ENCODE results near the gene PNPLA6. TPM values are rescaled to one million over a fixed set of nuclear protein-coding genes. Genes with fewer than 3 reads are reported as not detected.
"Not testable (repeated sequence)": the region's sequence is repeated elsewhere in the genome, so short reads cannot be mapped to it uniquely, and the experiment has no call there.

The PNPLA6 gene
- total RNA-seq, 1 experiment from 2014 or later: 38.0 TPM

GRCh38 chr19:7575434-7576040 lies 40.0 kb downstream of the PNPLA6 start:
- in situ Hi-C loops (cut with HindIII; ENCODE audit: low pct_unique_long_range_greater_than_20kb, low sequenced_read_pairs): no loop called here
- no peak for DNase-seq (ENCODE audit: low read depth)

GRCh38 chr19:7577422-7577821 lies 41.9 kb downstream of the PNPLA6 start:
- in situ Hi-C loops (cut with HindIII; ENCODE audit: low pct_unique_long_range_greater_than_20kb, low sequenced_read_pairs): not testable (repeated sequence)

GRCh38 chr19:7578127-7578526 lies 42.6 kb downstream of the PNPLA6 start:
- DNase-seq (ENCODE audit: low read depth): no peak
- in situ Hi-C loops (cut with HindIII; ENCODE audit: low pct_unique_long_range_greater_than_20kb, low sequenced_read_pairs): no loop called here

More at GRCh38 chr19:7577422-7577821, 41.9 kb downstream of the PNPLA6 start:
- not testable (repeated sequence) for DNase-seq (ENCODE audit: low read depth)

- DNase-seq (ENCODE audit: low read depth): no peak
- in situ Hi-C loops (cut with HindIII; ENCODE audit: low pct_unique_long_range_greater_than_20kb, low sequenced_read_pairs): no loop called here
These were observed 43.7 kb downstream of the PNPLA6 start for GRCh38 chr19:7579182-7579581.

- in situ Hi-C loops (cut with HindIII; ENCODE audit: low pct_unique_long_range_greater_than_20kb, low sequenced_read_pairs): no loop called here
- DNase-seq (ENCODE audit: low read depth): no peak
These were observed 46.9 kb downstream of the PNPLA6 start for GRCh38 chr19:7582446-7582845.

DNA sequence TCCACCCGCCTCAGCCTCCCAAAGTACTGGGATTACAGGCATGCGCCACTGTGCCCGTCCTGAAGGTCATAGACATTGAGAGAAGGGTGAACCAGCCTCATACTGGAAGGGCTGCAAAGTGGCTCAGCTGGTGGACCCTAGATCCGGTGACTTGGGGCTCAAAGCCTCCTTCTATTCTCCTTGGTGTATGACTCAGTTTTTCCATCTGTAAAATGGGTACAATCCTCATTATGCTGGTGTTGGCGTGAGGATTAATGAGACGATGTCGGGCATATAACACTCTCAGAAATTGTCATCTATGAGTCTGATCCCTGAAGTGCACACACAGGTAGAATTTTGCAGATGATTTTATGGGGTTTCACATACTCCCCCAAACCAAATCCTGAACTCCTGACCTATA lies 54.3 kb downstream of the PNPLA6 start:
- no peak for DNase-seq (ENCODE audit: low read depth)
- in situ Hi-C loops (cut with HindIII; ENCODE audit: low pct_unique_long_range_greater_than_20kb, low sequenced_read_pairs): no loop called here

GRCh38 chr19:7590256-7590655 lies 54.7 kb downstream of the PNPLA6 start:
- in situ Hi-C loops (cut with HindIII; ENCODE audit: low pct_unique_long_range_greater_than_20kb, low sequenced_read_pairs): no loop called here
- no peak for DNase-seq (ENCODE audit: low read depth)

DNA sequence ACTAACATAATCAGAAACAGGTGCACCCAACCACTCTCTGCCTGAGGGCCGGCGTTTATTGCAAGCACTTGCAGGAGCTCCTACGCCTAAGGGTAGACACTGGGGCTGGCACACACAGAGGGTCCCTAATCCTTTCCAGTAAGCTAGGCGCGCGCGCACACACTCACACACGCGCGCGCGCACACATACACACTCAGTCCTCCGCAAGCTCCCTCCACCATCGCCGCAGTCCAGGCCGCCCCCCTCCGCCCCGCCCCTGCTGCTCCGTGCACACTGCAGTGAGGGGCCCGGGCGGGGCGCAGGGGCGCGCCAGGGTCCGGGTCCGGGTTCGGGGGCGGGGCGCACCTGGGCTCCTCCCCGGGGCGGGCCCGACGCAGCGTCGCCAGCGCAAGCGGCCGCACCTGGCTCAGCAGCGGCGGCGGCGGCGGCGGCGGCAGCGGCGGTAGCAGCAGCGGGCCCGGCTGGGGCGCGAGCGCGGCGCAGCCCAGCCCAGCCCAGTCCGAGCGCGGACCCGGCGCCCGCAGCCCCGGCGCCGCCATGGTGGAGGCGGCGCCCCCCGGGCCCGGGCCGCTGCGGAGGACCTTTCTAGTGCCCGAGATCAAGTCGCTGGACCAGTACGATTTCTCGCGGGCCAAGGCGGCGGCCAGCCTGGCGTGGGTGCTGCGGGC lies 60.1 kb downstream of the PNPLA6 start, which contains the start of gene CAMSAP3:
Gene CAMSAP3, plus strand, starts transcription at position 398 of the 668 bp plus-strand sequence. Its CDS starts 140 bp downstream, at position 538.
- in situ Hi-C loops (cut with HindIII; ENCODE audit: low pct_unique_long_range_greater_than_20kb, low sequenced_read_pairs): no loop called here
- peak; percentile 21 for DNase-seq (ENCODE audit: low read depth)

GRCh38 chr19:7596211-7596937 lies 60.9 kb downstream of the PNPLA6 start:
- in situ Hi-C loops (cut with HindIII; ENCODE audit: low pct_unique_long_range_greater_than_20kb, low sequenced_read_pairs): no loop called here
- no peak for DNase-seq (ENCODE audit: low read depth)

DNA sequence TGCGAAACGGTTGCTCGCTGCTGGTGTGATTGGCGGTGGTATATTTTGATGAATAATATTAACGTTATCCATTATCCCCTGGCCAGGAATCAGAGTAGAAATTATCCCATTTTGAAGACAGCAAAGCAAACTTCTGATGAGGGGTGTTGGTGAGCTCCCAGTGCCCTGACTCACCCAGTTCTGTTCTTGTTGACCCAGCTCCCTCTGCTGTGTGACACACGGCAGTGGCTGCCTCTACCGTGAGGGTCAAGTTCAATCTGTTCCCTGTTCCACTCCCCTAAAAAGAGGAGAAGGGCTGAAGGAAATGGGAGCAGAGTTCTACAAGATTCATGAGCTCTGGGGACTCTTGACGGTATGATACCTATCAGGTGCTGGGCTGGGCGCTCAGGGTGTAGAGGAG lies 62.2 kb downstream of the PNPLA6 start:
- in situ Hi-C loops (cut with HindIII; ENCODE audit: low pct_unique_long_range_greater_than_20kb, low sequenced_read_pairs): no loop called here

DNA sequence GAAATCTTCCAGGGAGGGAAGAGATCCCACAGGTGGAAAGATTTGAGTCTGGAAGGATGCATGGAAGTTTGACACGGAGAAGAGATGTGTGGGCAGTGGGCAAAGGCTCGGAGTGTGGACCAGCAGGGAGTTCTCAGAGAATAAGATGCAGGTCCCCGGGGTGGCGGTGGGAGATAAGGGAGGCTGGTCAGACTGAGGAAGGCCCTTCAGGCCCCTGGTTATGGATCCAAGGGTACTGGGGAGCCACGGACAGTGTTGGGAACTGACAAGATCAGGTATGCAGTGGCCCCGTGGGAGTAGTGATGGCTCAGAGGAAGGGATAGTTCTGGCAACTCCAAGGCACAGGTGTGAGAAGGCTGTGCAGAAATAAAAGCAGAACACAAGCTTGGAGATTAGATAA lies 62.7 kb downstream of the PNPLA6 start:
- no peak for DNase-seq (ENCODE audit: low read depth)
- in situ Hi-C loops (cut with HindIII; ENCODE audit: low pct_unique_long_range_greater_than_20kb, low sequenced_read_pairs): no loop called here

More for the DNA sequence above, 62.2 kb downstream of the PNPLA6 start:
- DNase-seq (ENCODE audit: low read depth): no peak

DNA sequence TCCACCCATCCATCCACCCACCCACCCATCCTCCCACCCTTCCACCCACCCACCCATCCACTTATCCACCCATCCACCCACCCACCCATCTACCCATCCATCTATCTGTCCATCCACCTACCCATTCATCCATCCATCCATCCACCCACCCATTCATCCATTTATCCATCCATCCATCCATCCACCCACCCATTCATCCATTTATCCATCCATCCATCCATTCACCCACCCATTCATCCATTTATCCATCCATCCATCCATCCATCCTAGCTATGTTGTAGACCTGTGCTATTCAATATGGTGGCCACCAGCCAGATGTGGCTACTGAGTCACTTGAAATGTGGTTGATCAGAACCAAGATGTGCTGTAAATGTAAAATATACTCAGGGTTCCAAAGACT lies 65.2 kb downstream of the PNPLA6 start:
- in situ Hi-C loops (cut with HindIII; ENCODE audit: low pct_unique_long_range_greater_than_20kb, low sequenced_read_pairs): no loop called here
- no peak for DNase-seq (ENCODE audit: low read depth)

DNA sequence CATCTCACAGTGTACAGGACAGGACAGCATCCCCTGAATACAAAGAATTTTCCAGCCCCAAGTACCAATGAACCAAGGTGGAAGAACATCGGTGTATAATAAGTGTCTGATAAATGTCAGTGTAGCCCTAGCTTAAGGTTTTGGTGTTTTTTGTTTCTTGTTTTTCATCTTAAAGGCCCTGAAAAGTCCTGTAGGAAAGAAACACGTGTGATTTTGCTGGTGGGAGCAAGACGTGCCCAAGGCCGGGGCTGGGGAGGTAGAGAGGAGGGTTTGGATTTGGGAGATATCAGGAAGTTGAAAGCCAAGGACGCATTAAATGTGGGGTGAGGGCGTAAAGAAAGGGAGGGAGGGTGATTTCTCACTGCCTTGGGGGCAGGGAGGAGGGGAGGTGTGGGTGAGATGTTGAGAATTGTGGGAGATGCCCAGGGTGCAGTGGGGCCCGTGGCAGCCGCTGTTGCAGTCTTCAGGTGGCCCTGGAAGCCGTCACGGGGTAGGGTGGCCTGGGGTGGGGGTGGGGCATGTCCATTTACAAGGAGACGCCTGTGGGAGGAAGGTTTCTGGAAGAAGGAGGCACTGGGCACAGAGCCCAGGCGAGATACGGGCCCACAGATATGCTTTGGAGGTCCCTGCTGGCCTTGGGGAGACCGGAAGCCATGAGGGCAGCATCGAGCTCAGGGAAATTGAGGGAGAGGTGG lies 66.9 kb downstream of the PNPLA6 start:
- in situ Hi-C loops (cut with HindIII; ENCODE audit: low pct_unique_long_range_greater_than_20kb, low sequenced_read_pairs): no loop called here

GRCh38 chr19:7602935-7603497 lies 67.5 kb downstream of the PNPLA6 start:
- no peak for DNase-seq (ENCODE audit: low read depth)
- in situ Hi-C loops (cut with HindIII; ENCODE audit: low pct_unique_long_range_greater_than_20kb, low sequenced_read_pairs): no loop called here

More for the DNA sequence above, 66.9 kb downstream of the PNPLA6 start:
- DNase-seq (ENCODE audit: low read depth): no peak

DNA sequence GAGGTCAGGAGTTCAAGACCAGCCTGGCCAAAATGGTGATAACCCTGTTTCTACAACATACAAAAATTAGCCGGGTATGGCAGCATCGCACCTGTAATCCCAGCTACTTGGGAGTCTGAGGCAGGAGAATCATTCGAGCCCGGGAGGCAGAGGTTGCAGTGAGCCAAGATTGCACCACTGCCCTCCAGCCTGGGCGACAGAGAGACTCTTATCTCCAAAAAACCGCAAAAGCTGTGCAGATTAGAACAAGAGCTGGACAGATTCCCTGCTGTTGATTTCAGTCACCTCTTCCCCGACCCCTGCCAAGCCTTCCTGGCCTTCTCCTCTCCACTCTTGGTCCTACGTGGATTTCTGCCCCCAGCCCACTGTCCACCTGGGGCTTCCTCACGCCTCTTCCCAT lies 68.4 kb downstream of the PNPLA6 start:
- no peak for DNase-seq (ENCODE audit: low read depth)

DNA sequence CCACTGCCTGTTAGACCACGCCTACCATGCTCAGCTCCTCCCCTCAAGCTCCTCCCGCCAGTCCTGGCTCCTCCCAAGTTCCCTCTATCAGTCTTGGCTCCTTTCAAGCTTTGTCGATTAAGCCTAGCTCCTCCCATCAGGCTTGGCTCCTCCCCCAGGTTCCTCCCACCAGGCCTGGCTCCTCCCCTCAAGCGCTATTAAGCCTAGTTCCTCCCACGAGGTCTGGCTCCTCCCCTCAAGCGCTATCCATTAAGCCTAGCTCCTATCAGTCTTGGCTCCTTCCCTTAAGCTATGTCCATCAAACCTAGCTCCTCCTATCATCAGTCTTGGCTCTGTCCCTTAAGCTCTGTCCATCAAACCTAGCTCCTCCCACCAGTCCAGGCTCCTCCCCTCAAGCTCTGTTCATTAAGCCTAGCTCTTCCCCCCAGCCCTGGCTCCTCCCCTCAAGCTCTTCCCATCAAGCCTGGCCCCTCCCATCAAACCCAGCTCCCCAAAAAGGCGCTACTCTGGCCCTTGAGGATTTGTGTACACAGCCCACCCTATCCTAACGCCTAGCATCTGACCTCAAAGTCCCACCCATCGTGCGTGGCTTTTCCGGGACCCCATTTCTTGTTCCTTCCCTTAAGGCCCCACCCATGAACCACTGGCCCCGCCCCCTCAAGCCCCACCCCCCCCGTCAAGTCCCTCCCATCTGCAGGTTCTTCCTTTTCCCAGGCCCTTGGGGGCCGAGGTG lies 70.1 kb downstream of the PNPLA6 start:
- peak; percentile 69 for DNase-seq (ENCODE audit: low read depth)
- in situ Hi-C loops (cut with HindIII; ENCODE audit: low pct_unique_long_range_greater_than_20kb, low sequenced_read_pairs): no loop called here

More for the DNA sequence above, 68.4 kb downstream of the PNPLA6 start:
- in situ Hi-C loops (cut with HindIII; ENCODE audit: low pct_unique_long_range_greater_than_20kb, low sequenced_read_pairs): no loop called here

- in situ Hi-C loops (cut with HindIII; ENCODE audit: low pct_unique_long_range_greater_than_20kb, low sequenced_read_pairs): no loop called here
- DNase-seq (ENCODE audit: low read depth): no peak
These were observed 70.8 kb downstream of the PNPLA6 start for GRCh38 chr19:7606289-7606688.
